GM23338 (cell line): ENCODE results near the gene LSM14A. TPM values are rescaled to one million over a fixed set of nuclear protein-coding genes. Genes with fewer than 3 reads are reported as not detected.

Source experiments
- ATAC-seq: fragments of 200-7000 bp; cut with Tn5 transposase; 3 replicates; pipeline ENCODE4 v1.9.1; 2020
- DNase-seq: peaks from one replicate; pipeline ENCODE4 v3.0.0-alpha.2; 2015; ENCODE audit warnings: low spot score
- H2AFZ ChIP-seq: fragments of 200-600 bp; sonication (generic); 2 replicates; pipeline ENCODE4 v1.8.0; 2016; ENCODE audit warnings: antibody characterized with exemption, mild to moderate bottlenecking, moderate library complexity
- H3F3A ChIP-seq: fragments of 200-600 bp; sonication (generic); replicated peaks from 2 replicates; pipeline ENCODE4 v1.8.0; 2017; ENCODE audit warnings: antibody characterized with exemption, mixed run types, low read depth
- H3K27ac ChIP-seq: fragments of 200-600 bp; sonication (generic); 2 replicates; pipeline ENCODE4 v1.6.1; 2016; ENCODE audit warnings: low read depth
- H3K27me3 ChIP-seq: fragments of 200-600 bp; sonication (generic); 2 replicates; pipeline ENCODE4 v1.8.0; 2016; ENCODE audit warnings: mild to moderate bottlenecking, mixed run types, moderate library complexity; ENCODE audit not compliant: insufficient read depth
- H3K36me3 ChIP-seq: fragments of 200-600 bp; sonication (generic); 2 replicates; pipeline ENCODE4 v1.8.0; 2016; ENCODE audit warnings: mild to moderate bottlenecking; ENCODE audit not compliant: insufficient read depth
- H3K4me1 ChIP-seq: fragments of 200-600 bp; sonication (generic); 2 replicates; pipeline ENCODE4 v1.8.0; 2016; ENCODE audit warnings: mild to moderate bottlenecking, moderate library complexity; ENCODE audit not compliant: insufficient read depth
- H3K4me2 ChIP-seq: fragments of 200-600 bp; sonication (generic); 2 replicates; pipeline ENCODE4 v1.7.1; 2017; ENCODE audit warnings: mixed run types
- H3K4me3 ChIP-seq: fragments of 200-600 bp; sonication (generic); 2 replicates; pipeline ENCODE4 v1.6.1; 2016; ENCODE audit warnings: mixed run types
- H3K79me2 ChIP-seq: fragments of 200-600 bp; sonication (generic); replicated peaks from 2 replicates; pipeline ENCODE4 v1.8.0; 2017; ENCODE audit warnings: mild to moderate bottlenecking; ENCODE audit not compliant: insufficient read depth
- H3K9me2 ChIP-seq: fragments of 200-600 bp; sonication (generic); 2 replicates; pipeline ENCODE4 v1.8.0; 2017; ENCODE audit not compliant: insufficient read depth
- H4K20me1 ChIP-seq: fragments of 200-600 bp; sonication (generic); replicated peaks from 2 replicates; pipeline ENCODE4 v1.8.0; 2017; ENCODE audit warnings: mild to moderate bottlenecking; ENCODE audit not compliant: insufficient read depth
- H3K27ac Mint-ChIP-seq: 2 replicates; pipeline ENCODE4 v1.8.0; 2020; ENCODE audit warnings: inconsistent platforms, mild to moderate bottlenecking, moderate library complexity, mixed read lengths
- H3K27me3 Mint-ChIP-seq: 3 replicates; pipeline ENCODE4 v1.8.0; 2022; ENCODE audit warnings: low read depth, mild to moderate bottlenecking, moderate library complexity, mixed read lengths, inconsistent platforms; ENCODE audit not compliant: insufficient read depth, poor library complexity
- H3K36me3 Mint-ChIP-seq: 3 replicates; pipeline ENCODE4 v1.8.0; 2021; ENCODE audit warnings: low read depth, mild to moderate bottlenecking, inconsistent platforms, moderate library complexity, mixed read lengths
- H3K4me1 Mint-ChIP-seq: 3 replicates; pipeline ENCODE4 v1.8.0; 2020; ENCODE audit warnings: mild to moderate bottlenecking, inconsistent platforms, mixed read lengths
- H3K4me3 Mint-ChIP-seq: 3 replicates; pipeline ENCODE4 v1.8.0; 2021; ENCODE audit warnings: moderate library complexity, mild to moderate bottlenecking, inconsistent platforms, mixed read lengths
- H3K9me3 Mint-ChIP-seq: 3 replicates; pipeline ENCODE4 v1.8.0; 2020; ENCODE audit warnings: moderate library complexity, mild to moderate bottlenecking, inconsistent platforms, mixed read lengths
- EZH2 ChIP-seq: fragments of 200-600 bp; sonication (generic); IDR thresholded peaks from one replicate; pipeline ENCODE4 v1.8.0; 2017; ENCODE audit warnings: antibody characterized with exemption, mild to moderate bottlenecking, low read depth; ENCODE audit not compliant: unreplicated experiment
- EZH2phosphoT487 ChIP-seq: fragments of 200-600 bp; sonication (generic); IDR thresholded peaks from one replicate; pipeline ENCODE4 v1.8.1; 2018; ENCODE audit warnings: antibody characterized with exemption; ENCODE audit not compliant: unreplicated experiment
- JUNB ChIP-seq: IDR thresholded peaks from one replicate; pipeline ENCODE4 v1.6.1; 2016; ENCODE audit warnings: antibody characterized with exemption; ENCODE audit not compliant: unreplicated experiment
- NANOG ChIP-seq: IDR thresholded peaks from 2 replicates; pipeline ENCODE4 v1.6.1; 2016; ENCODE audit warnings: antibody characterized with exemption, borderline replicate concordance
- POLR2AphosphoS5 ChIP-seq: IDR thresholded peaks from 2 replicates; pipeline ENCODE4 v1.6.1; 2016; ENCODE audit warnings: antibody characterized with exemption, low read depth
- STAT1 ChIP-seq: IDR thresholded peaks from one replicate; pipeline ENCODE4 v1.6.1; 2016; ENCODE audit warnings: antibody characterized with exemption; ENCODE audit not compliant: unreplicated experiment
- ZNF114 ChIP-seq: fragments of 250-450 bp; sonication (Bioruptor Pico); IDR thresholded peaks from 2 replicates; pipeline ENCODE4 v1.5.0; 2020; ENCODE audit warnings: mild to moderate bottlenecking, moderate library complexity
- ZNF331 ChIP-seq: fragments of 250-450 bp; sonication (Bioruptor Pico); IDR thresholded peaks from 2 replicates; pipeline ENCODE4 v1.5.0; 2020; ENCODE audit warnings: low read depth, mild to moderate bottlenecking, moderate library complexity
- polyA plus RNA-seq: library from polyadenylated mRNA; unstranded; fragments of >200 nt; fragmentation: Nextera tagmentation; extraction: Ambion mirVana; gene quantifications from 2 replicates; pipeline ENCODE4 v1.2.1, GENCODE V29; 2016
- total RNA-seq: library from RNA; depleted of rRNA; stranded (reverse); fragments of >200 nt; shearing (Covaris generic); gene quantifications from 2 replicates; pipeline ENCODE4 v1.2.3, GENCODE V29; 2014
- TF ChIP-seq, protein P1 (sequence below): fragments of 250-450 bp; sonication (Bioruptor Pico); IDR thresholded peaks from 2 replicates; pipeline ENCODE4 v1.5.0; 2020; ENCODE audit warnings: mild to moderate bottlenecking, moderate library complexity
- TF ChIP-seq, protein P2 (sequence below): IDR thresholded peaks from one replicate; pipeline ENCODE4 v1.6.1; 2018; ENCODE audit warnings: antibody characterized with exemption; ENCODE audit not compliant: unreplicated experiment
- TF ChIP-seq, protein P3 (sequence below), 2 experiments: fragments of 200-600 bp in 1 of 2; sonication (generic) in 1 of 2; conservative IDR thresholded peaks; 2 replicates each; pipeline versions ENCODE4 v1.5.1 to v1.6.1; 2016 to 2017; ENCODE audit warnings: antibody characterized with exemption in 2 of 2, low read depth in 2 of 2, mild to moderate bottlenecking in 2 of 2, moderate library complexity in 1 of 2
- TF ChIP-seq, protein P4 (sequence below): IDR thresholded peaks from 2 replicates; pipeline ENCODE4 v1.6.1; 2016; ENCODE audit warnings: antibody characterized with exemption

Gene LSM14A
- total and polyA plus RNA-seq, 2 experiments from 2014 or later, result 109 to 166 TPM

DNA sequence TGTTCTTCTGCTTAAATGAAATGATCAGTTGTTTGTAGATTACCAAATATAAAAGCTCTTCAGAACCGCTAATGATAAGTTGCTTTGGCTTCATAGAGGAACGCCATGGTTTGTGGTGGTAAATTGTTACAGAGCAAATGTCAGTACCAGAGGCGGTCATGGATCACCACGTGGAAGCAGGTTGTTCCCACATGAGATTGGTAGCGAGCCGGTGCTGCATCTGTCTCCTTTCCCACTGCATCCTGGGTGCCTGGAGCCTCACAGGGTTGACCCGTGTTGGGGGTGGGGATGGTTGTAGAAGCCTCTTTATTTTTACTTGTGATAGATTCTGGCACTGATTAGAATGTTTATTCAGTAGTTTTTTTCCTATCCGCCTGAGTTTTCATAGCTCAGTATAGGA is 96.8 kb downstream of the LSM14A start:
- ATAC-seq (no peak), DNase-seq (no peak)
- H3K27ac ChIP-seq, result peak overlapping the region; percentile 26; the same call in 1 of the 2 replicates
- H3K4me1 Mint-ChIP-seq, result peaks cover 36% of the 10 kb centered on the region
- H3K36me3 ChIP-seq, result no peaks in the 10 kb centered on the region
- H3K27ac Mint-ChIP-seq, result no peak overlapping the region; the same call in 1 of the 2 replicates
- H4K20me1 ChIP-seq, result 0 out of 2 replicates have a peak, but pooled peaks cover 12% of the 10 kb centered on the region
- H3K4me1 ChIP-seq, result peaks cover 28% of the 10 kb centered on the region
- H3K79me2 ChIP-seq, result peaks cover 61% of the 10 kb centered on the region
- TF ChIP-seq EZH2, result no peak
- TF ChIP-seq, protein P1, sequence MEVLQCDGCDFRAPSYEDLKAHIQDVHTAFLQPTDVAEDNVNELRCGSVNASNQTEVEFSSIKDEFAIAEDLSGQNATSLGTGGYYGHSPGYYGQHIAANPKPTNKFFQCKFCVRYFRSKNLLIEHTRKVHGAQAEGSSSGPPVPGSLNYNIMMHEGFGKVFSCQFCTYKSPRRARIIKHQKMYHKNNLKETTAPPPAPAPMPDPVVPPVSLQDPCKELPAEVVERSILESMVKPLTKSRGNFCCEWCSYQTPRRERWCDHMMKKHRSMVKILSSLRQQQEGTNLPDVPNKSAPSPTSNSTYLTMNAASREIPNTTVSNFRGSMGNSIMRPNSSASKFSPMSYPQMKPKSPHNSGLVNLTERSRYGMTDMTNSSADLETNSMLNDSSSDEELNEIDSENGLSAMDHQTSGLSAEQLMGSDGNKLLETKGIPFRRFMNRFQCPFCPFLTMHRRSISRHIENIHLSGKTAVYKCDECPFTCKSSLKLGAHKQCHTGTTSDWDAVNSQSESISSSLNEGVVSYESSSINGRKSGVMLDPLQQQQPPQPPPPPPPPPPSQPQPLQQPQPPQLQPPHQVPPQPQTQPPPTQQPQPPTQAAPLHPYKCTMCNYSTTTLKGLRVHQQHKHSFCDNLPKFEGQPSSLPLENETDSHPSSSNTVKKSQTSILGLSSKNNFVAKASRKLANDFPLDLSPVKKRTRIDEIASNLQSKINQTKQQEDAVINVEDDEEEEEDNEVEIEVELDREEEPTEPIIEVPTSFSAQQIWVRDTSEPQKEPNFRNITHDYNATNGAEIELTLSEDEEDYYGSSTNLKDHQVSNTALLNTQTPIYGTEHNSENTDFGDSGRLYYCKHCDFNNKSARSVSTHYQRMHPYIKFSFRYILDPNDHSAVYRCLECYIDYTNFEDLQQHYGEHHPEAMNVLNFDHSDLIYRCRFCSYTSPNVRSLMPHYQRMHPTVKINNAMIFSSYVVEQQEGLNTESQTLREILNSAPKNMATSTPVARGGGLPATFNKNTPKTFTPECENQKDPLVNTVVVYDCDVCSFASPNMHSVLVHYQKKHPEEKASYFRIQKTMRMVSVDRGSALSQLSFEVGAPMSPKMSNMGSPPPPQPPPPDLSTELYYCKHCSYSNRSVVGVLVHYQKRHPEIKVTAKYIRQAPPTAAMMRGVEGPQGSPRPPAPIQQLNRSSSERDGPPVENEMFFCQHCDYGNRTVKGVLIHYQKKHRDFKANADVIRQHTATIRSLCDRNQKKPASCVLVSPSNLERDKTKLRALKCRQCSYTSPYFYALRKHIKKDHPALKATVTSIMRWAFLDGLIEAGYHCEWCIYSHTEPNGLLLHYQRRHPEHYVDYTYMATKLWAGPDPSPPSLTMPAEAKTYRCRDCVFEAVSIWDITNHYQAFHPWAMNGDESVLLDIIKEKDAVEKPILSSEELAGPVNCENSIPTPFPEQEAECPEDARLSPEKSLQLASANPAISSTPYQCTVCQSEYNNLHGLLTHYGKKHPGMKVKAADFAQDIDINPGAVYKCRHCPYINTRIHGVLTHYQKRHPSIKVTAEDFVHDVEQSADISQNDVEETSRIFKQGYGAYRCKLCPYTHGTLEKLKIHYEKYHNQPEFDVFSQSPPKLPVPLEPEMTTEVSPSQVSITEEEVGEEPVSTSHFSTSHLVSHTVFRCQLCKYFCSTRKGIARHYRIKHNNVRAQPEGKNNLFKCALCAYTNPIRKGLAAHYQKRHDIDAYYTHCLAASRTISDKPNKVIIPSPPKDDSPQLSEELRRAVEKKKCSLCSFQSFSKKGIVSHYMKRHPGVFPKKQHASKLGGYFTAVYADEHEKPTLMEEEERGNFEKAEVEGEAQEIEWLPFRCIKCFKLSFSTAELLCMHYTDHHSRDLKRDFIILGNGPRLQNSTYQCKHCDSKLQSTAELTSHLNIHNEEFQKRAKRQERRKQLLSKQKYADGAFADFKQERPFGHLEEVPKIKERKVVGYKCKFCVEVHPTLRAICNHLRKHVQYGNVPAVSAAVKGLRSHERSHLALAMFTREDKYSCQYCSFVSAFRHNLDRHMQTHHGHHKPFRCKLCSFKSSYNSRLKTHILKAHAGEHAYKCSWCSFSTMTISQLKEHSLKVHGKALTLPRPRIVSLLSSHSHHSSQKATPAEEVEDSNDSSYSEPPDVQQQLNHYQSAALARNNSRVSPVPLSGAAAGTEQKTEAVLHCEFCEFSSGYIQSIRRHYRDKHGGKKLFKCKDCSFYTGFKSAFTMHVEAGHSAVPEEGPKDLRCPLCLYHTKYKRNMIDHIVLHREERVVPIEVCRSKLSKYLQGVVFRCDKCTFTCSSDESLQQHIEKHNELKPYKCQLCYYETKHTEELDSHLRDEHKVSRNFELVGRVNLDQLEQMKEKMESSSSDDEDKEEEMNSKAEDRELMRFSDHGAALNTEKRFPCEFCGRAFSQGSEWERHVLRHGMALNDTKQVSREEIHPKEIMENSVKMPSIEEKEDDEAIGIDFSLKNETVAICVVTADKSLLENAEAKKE, result no peak
- TF ChIP-seq, protein P2, sequence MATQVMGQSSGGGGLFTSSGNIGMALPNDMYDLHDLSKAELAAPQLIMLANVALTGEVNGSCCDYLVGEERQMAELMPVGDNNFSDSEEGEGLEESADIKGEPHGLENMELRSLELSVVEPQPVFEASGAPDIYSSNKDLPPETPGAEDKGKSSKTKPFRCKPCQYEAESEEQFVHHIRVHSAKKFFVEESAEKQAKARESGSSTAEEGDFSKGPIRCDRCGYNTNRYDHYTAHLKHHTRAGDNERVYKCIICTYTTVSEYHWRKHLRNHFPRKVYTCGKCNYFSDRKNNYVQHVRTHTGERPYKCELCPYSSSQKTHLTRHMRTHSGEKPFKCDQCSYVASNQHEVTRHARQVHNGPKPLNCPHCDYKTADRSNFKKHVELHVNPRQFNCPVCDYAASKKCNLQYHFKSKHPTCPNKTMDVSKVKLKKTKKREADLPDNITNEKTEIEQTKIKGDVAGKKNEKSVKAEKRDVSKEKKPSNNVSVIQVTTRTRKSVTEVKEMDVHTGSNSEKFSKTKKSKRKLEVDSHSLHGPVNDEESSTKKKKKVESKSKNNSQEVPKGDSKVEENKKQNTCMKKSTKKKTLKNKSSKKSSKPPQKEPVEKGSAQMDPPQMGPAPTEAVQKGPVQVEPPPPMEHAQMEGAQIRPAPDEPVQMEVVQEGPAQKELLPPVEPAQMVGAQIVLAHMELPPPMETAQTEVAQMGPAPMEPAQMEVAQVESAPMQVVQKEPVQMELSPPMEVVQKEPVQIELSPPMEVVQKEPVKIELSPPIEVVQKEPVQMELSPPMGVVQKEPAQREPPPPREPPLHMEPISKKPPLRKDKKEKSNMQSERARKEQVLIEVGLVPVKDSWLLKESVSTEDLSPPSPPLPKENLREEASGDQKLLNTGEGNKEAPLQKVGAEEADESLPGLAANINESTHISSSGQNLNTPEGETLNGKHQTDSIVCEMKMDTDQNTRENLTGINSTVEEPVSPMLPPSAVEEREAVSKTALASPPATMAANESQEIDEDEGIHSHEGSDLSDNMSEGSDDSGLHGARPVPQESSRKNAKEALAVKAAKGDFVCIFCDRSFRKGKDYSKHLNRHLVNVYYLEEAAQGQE, result no peak
- no peak for TF ChIP-seq EZH2phosphoT487
- TF ChIP-seq NANOG, result no peak
- TF ChIP-seq STAT1, result no peak
- no peak for TF ChIP-seq JUNB
- TF ChIP-seq ZNF114, result no peak
- no peak for TF ChIP-seq POLR2AphosphoS5
- no peak for TF ChIP-seq ZNF331 (CRISPR knock-in tag)
- TF ChIP-seq, protein P3, sequence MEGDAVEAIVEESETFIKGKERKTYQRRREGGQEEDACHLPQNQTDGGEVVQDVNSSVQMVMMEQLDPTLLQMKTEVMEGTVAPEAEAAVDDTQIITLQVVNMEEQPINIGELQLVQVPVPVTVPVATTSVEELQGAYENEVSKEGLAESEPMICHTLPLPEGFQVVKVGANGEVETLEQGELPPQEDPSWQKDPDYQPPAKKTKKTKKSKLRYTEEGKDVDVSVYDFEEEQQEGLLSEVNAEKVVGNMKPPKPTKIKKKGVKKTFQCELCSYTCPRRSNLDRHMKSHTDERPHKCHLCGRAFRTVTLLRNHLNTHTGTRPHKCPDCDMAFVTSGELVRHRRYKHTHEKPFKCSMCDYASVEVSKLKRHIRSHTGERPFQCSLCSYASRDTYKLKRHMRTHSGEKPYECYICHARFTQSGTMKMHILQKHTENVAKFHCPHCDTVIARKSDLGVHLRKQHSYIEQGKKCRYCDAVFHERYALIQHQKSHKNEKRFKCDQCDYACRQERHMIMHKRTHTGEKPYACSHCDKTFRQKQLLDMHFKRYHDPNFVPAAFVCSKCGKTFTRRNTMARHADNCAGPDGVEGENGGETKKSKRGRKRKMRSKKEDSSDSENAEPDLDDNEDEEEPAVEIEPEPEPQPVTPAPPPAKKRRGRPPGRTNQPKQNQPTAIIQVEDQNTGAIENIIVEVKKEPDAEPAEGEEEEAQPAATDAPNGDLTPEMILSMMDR (conservative IDR thresholded peaks at IDR 0.05; ENCODE audit: low read depth in 2 of 2), result no peak
- TF ChIP-seq, protein P4, sequence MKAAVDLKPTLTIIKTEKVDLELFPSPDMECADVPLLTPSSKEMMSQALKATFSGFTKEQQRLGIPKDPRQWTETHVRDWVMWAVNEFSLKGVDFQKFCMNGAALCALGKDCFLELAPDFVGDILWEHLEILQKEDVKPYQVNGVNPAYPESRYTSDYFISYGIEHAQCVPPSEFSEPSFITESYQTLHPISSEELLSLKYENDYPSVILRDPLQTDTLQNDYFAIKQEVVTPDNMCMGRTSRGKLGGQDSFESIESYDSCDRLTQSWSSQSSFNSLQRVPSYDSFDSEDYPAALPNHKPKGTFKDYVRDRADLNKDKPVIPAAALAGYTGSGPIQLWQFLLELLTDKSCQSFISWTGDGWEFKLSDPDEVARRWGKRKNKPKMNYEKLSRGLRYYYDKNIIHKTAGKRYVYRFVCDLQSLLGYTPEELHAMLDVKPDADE, result no peak
- no peak overlapping the region for H3K4me3 Mint-ChIP-seq
- no peaks in the 10 kb centered on the region for H3K9me3 Mint-ChIP-seq
- H3K27me3 ChIP-seq, result no peaks in the 10 kb centered on the region
- H3K36me3 Mint-ChIP-seq, result no peaks in the 10 kb centered on the region; the same call in 2 of the 3 replicates
- peaks cover 3% of the 10 kb centered on the region for H3K27me3 Mint-ChIP-seq
- no peaks in the 10 kb centered on the region; the same call in 1 of the 2 replicates for H3F3A ChIP-seq
- H3K4me2 ChIP-seq, result no peak overlapping the region
- no peaks in the 10 kb centered on the region for H3K9me2 ChIP-seq
- H2AFZ ChIP-seq, result no peak overlapping the region
- no peak overlapping the region for H3K4me3 ChIP-seq
